ENCODE data around the gene WNT3. TPM values are rescaled to one million over a fixed set of nuclear protein-coding genes. Genes with fewer than 3 reads are reported as not detected.

The WNT3 gene
- total RNA-seq, 1 donor from 2014 or later = 0.07 TPM

- Mint-ChIP-seq H3K4me3 (ENCODE audit: low read depth) (no peak overlapping the region), H3K4me1 (ENCODE audit: low read depth) (peaks cover 6% of the 10 kb centered on the region), H3K27ac (no peak overlapping the region), H3K27me3 (ENCODE audit: low read depth) (peaks cover 10% of the 10 kb centered on the region), H3K36me3 (ENCODE audit: low read depth) (no peaks in the 10 kb centered on the region), H3K9me3 (no peaks in the 10 kb centered on the region)
- intact Hi-C loops (cut with micrococcal nuclease) = no loop called here
- DNase-seq (ENCODE audit: low spot score) = no peak
Measured at GRCh38 chr17:46831573-46832330, 13.3 kb upstream of the WNT3 start.

- Mint-ChIP-seq H3K9me3 (no peaks in the 10 kb centered on the region), H3K4me1 (ENCODE audit: low read depth) (no peaks in the 10 kb centered on the region), H3K27ac (no peak overlapping the region), H3K36me3 (ENCODE audit: low read depth) (no peaks in the 10 kb centered on the region), H3K4me3 (ENCODE audit: low read depth) (no peak overlapping the region), H3K27me3 (ENCODE audit: low read depth) (peaks cover 24% of the 10 kb centered on the region)
- DNase-seq (ENCODE audit: low spot score) = no peak
- intact Hi-C loops (cut with micrococcal nuclease) = no loop called here
Measured at GRCh38 chr17:46827274-46827673, 8.8 kb upstream of the WNT3 start.

GRCh38 chr17:46826116-46826515, 7.6 kb upstream of the WNT3 start:
- intact Hi-C loops (cut with micrococcal nuclease) = no loop called here
- H3K27me3 Mint-ChIP-seq (ENCODE audit: low read depth) = peaks cover 35% of the 10 kb centered on the region
- H3K9me3 Mint-ChIP-seq = no peaks in the 10 kb centered on the region
- no peak overlapping the region for H3K27ac Mint-ChIP-seq
- H3K36me3 Mint-ChIP-seq (ENCODE audit: low read depth) = no peaks in the 10 kb centered on the region
- no peak overlapping the region for H3K4me3 Mint-ChIP-seq (ENCODE audit: low read depth)
- DNase-seq (ENCODE audit: low spot score) = no peak
- no peaks in the 10 kb centered on the region for H3K4me1 Mint-ChIP-seq (ENCODE audit: low read depth)

GRCh38 chr17:46823657-46824056, 5.2 kb upstream of the WNT3 start:
- intact Hi-C loops (cut with micrococcal nuclease) = no loop called here
- no peak overlapping the region for H3K27ac Mint-ChIP-seq

GRCh38 chr17:46822388-46822921, 4.0 kb upstream of the WNT3 start:
- peak; percentile 27 for DNase-seq (ENCODE audit: low spot score)
- no peak overlapping the region for H3K4me3 Mint-ChIP-seq (ENCODE audit: low read depth)
- H3K36me3 Mint-ChIP-seq (ENCODE audit: low read depth) = no peaks in the 10 kb centered on the region
- H3K27ac Mint-ChIP-seq = no peak overlapping the region
- intact Hi-C loops (cut with micrococcal nuclease) = no loop called here
- H3K27me3 Mint-ChIP-seq (ENCODE audit: low read depth) = peaks cover 60% of the 10 kb centered on the region
- H3K9me3 Mint-ChIP-seq = no peaks in the 10 kb centered on the region
- H3K4me1 Mint-ChIP-seq (ENCODE audit: low read depth) = peaks cover 2% of the 10 kb centered on the region

More at GRCh38 chr17:46823657-46824056, 5.2 kb upstream of the WNT3 start:
- no peak for DNase-seq (ENCODE audit: low spot score)
- H3K27me3 Mint-ChIP-seq (ENCODE audit: low read depth) = peaks cover 52% of the 10 kb centered on the region
- no peaks in the 10 kb centered on the region for H3K9me3 Mint-ChIP-seq
- H3K4me1 Mint-ChIP-seq (ENCODE audit: low read depth) = no peaks in the 10 kb centered on the region
- no peak overlapping the region for H3K4me3 Mint-ChIP-seq (ENCODE audit: low read depth)
- no peaks in the 10 kb centered on the region for H3K36me3 Mint-ChIP-seq (ENCODE audit: low read depth)

GRCh38 chr17:46821482-46822387, 3.2 kb upstream of the WNT3 start:
- peaks cover 2% of the 10 kb centered on the region for H3K4me1 Mint-ChIP-seq (ENCODE audit: low read depth)
- no peaks in the 10 kb centered on the region for H3K36me3 Mint-ChIP-seq (ENCODE audit: low read depth)
- H3K27me3 Mint-ChIP-seq (ENCODE audit: low read depth) = peaks cover 61% of the 10 kb centered on the region
- H3K4me3 Mint-ChIP-seq (ENCODE audit: low read depth) = no peak overlapping the region
- no peak for DNase-seq (ENCODE audit: low spot score)
- H3K27ac Mint-ChIP-seq = no peak overlapping the region
- intact Hi-C loops (cut with micrococcal nuclease) = no loop called here
- no peaks in the 10 kb centered on the region for H3K9me3 Mint-ChIP-seq

- DNase-seq (ENCODE audit: low spot score) = no peak
- no peak overlapping the region for H3K27ac Mint-ChIP-seq
- peaks cover 66% of the 10 kb centered on the region for H3K27me3 Mint-ChIP-seq (ENCODE audit: low read depth)
- peaks cover 2% of the 10 kb centered on the region for H3K4me1 Mint-ChIP-seq (ENCODE audit: low read depth)
- no peak overlapping the region for H3K4me3 Mint-ChIP-seq (ENCODE audit: low read depth)
- H3K36me3 Mint-ChIP-seq (ENCODE audit: low read depth) = no peaks in the 10 kb centered on the region
- no peaks in the 10 kb centered on the region for H3K9me3 Mint-ChIP-seq
- intact Hi-C loops (cut with micrococcal nuclease) = no loop called here
Measured at GRCh38 chr17:46820592-46821450, 2.3 kb upstream of the WNT3 start.

- peaks cover 66% of the 10 kb centered on the region for H3K27me3 Mint-ChIP-seq (ENCODE audit: low read depth)
- no peaks in the 10 kb centered on the region for H3K36me3 Mint-ChIP-seq (ENCODE audit: low read depth)
- DNase-seq (ENCODE audit: low spot score) = no peak
- peaks cover 2% of the 10 kb centered on the region for H3K4me1 Mint-ChIP-seq (ENCODE audit: low read depth)
- H3K27ac Mint-ChIP-seq = no peak overlapping the region
- H3K9me3 Mint-ChIP-seq = no peaks in the 10 kb centered on the region
- H3K4me3 Mint-ChIP-seq (ENCODE audit: low read depth) = no peak overlapping the region
- intact Hi-C loops (cut with micrococcal nuclease) = loop anchor here (5.0 kb wide), 1 partner anchor 48 kb away; no protein-coding TSS in a partner anchor
Measured at GRCh38 chr17:46819906-46820351, 1.4 kb upstream of the WNT3 start.

GRCh38 chr17:46818929-46819859, 702 bp upstream of the WNT3 start:
- peaks cover 62% of the 10 kb centered on the region for H3K27me3 Mint-ChIP-seq (ENCODE audit: low read depth)
- H3K4me1 Mint-ChIP-seq (ENCODE audit: low read depth) = peaks cover 2% of the 10 kb centered on the region
- intact Hi-C loops (cut with micrococcal nuclease) = loop anchor here (5.0 kb wide), 1 partner anchor 47 kb away; no protein-coding TSS in a partner anchor
- H3K9me3 Mint-ChIP-seq = no peaks in the 10 kb centered on the region
- peak overlapping the region; percentile 39 for H3K4me3 Mint-ChIP-seq (ENCODE audit: low read depth)
- H3K27ac Mint-ChIP-seq = no peak overlapping the region
- no peak for DNase-seq (ENCODE audit: low spot score)
- H3K36me3 Mint-ChIP-seq (ENCODE audit: low read depth) = no peaks in the 10 kb centered on the region

- no peaks in the 10 kb centered on the region for H3K36me3 Mint-ChIP-seq (ENCODE audit: low read depth)
- peaks cover 70% of the 10 kb centered on the region for H3K27me3 Mint-ChIP-seq (ENCODE audit: low read depth)
- no peak for DNase-seq (ENCODE audit: low spot score)
- H3K27ac Mint-ChIP-seq = no peak overlapping the region
- H3K9me3 Mint-ChIP-seq = no peaks in the 10 kb centered on the region
- peaks cover 2% of the 10 kb centered on the region for H3K4me1 Mint-ChIP-seq (ENCODE audit: low read depth)
- intact Hi-C loops (cut with micrococcal nuclease) = loop anchor here (5.0 kb wide), 1 partner anchor 46 kb away; no protein-coding TSS in a partner anchor
- peak overlapping the region; percentile 30 for H3K4me3 Mint-ChIP-seq (ENCODE audit: low read depth)
Measured at GRCh38 chr17:46817901-46818209, 637 bp downstream of the WNT3 start.

GRCh38 chr17:46817151-46817900, 1.2 kb downstream of the WNT3 start:
- peak overlapping the region; percentile 30 for H3K4me3 Mint-ChIP-seq (ENCODE audit: low read depth)
- no peaks in the 10 kb centered on the region for H3K9me3 Mint-ChIP-seq
- intact Hi-C loops (cut with micrococcal nuclease) = loop anchor here (5.0 kb wide), 1 partner anchor 45 kb away; no protein-coding TSS in a partner anchor
- no peak overlapping the region for H3K27ac Mint-ChIP-seq
- H3K27me3 Mint-ChIP-seq (ENCODE audit: low read depth) = peaks cover 75% of the 10 kb centered on the region
- H3K4me1 Mint-ChIP-seq (ENCODE audit: low read depth) = peaks cover 2% of the 10 kb centered on the region
- H3K36me3 Mint-ChIP-seq (ENCODE audit: low read depth) = no peaks in the 10 kb centered on the region
- DNase-seq (ENCODE audit: low spot score) = no peak

Data from activated T-helper 2 cell treated with anti-CD3 and anti-CD28 coated beads, Interferon-gamma antibody, Interleukin-2, Interleukin-4, amounts not matched to agents 10 μg/mL and 5 μg/mL and 100 μg/mL, durations not matched to agents 14 hours and 24 hours and 36 hours (primary cell).